GM12864 (cell line): Measurements from ENCODE around the gene TESMIN.

ENCODE experiments used
- DNase-seq: peaks from one replicate; pipeline ENCODE4 v3.0.0-alpha.2; 2011; ENCODE audit warnings: low read depth
- H3K4me3 ChIP-seq: 2 replicates; pipeline ENCODE4 v1.5.1; 2011; ENCODE audit warnings: mild to moderate bottlenecking, low read depth, low read length, control low read depth
- TF ChIP-seq, protein P1 (sequence below): IDR thresholded peaks from 2 replicates; pipeline ENCODE4 v1.5.1; 2011; ENCODE audit warnings: low read depth, mild to moderate bottlenecking, moderate library complexity, low read length, control low read depth, inconsistent platforms; ENCODE audit errors: missing control alignments

The TESMIN gene

DNA sequence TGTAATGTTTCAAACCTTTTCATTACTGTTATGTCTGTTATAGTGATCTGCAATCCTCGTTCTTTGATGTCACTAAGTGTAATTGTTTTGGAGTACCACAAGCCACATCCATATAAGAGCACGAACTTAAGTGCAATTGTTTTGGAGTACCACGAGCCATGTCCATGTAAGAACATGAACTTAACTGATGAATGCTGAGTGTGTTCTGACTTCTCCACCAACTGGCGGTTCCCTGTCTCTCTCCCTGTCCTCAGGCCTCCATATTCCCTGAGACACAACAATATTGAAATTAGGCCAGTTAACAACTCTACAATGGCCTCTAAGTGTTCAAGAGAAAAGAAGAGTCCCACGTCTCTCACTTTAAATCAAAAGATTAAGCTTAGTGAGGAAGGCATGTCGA, 23.5 kb downstream of the TESMIN start:
- DNase-seq: no peak
- no peak overlapping the region for H3K4me3 ChIP-seq
- TF ChIP-seq, protein P1, sequence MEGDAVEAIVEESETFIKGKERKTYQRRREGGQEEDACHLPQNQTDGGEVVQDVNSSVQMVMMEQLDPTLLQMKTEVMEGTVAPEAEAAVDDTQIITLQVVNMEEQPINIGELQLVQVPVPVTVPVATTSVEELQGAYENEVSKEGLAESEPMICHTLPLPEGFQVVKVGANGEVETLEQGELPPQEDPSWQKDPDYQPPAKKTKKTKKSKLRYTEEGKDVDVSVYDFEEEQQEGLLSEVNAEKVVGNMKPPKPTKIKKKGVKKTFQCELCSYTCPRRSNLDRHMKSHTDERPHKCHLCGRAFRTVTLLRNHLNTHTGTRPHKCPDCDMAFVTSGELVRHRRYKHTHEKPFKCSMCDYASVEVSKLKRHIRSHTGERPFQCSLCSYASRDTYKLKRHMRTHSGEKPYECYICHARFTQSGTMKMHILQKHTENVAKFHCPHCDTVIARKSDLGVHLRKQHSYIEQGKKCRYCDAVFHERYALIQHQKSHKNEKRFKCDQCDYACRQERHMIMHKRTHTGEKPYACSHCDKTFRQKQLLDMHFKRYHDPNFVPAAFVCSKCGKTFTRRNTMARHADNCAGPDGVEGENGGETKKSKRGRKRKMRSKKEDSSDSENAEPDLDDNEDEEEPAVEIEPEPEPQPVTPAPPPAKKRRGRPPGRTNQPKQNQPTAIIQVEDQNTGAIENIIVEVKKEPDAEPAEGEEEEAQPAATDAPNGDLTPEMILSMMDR: no peak

DNA sequence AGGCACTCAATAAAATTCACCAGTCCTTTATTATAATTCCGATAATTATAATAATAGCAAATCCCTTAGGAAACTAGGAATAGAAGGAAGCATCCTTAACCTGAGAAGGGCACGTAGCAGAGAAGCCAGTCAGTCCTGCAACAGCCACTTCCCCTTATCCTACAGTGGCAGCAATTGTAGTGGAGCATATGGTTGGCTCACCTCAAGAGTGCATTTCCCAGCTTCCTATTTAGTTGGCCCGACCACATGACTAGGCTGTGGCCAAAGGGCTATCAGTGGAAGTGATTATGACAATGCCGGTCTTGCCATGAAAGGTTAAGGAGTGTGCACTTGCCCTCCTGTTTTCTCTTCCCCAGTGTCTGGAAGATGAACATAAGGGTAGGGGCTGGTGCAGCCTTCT, 27.0 kb downstream of the TESMIN start:
- no peak for DNase-seq
- TF ChIP-seq, protein P1: no peak
- H3K4me3 ChIP-seq: no peak overlapping the region

DNA sequence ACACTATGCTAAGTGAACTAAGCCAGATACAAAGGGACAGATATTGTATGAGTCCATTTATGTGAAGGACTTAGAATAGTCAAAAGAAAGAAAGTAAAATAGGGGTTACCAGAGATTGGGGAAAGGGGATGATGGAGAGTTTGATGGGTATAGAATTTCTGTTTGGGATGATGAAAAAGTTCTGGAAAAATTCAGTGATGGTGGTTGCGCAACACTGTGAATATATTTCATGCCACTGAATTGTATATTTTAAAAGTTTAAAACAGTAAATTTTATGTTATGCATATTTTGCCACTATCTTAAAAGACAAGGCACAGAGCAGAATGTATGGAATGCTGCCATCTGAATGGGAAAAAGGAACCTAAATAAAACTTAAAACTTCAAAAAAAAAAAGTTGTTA, 29.2 kb downstream of the TESMIN start:
- H3K4me3 ChIP-seq: no peak overlapping the region
- no peak for DNase-seq
- TF ChIP-seq, protein P1: no peak

DNA sequence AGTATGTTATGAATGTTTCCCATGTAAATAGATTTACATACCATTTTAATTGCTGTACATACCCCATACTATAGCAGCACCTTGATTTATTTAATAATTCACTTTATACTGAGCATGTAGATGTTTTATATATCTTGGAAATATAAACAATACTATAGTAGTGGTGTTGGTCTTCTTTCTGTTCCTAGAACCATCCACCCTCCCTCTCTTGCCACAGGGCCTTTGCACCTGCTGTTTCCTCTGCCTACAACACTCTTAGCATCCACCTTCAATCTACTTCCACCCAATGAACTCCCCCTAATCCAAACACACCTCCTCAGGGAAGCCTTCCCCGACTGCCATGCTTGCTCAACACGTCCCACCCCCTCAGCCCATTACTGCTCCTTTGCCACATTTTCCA, 30.2 kb downstream of the TESMIN start:
- DNase-seq: no peak
- TF ChIP-seq, protein P1: no peak
- H3K4me3 ChIP-seq: no peak overlapping the region

DNA sequence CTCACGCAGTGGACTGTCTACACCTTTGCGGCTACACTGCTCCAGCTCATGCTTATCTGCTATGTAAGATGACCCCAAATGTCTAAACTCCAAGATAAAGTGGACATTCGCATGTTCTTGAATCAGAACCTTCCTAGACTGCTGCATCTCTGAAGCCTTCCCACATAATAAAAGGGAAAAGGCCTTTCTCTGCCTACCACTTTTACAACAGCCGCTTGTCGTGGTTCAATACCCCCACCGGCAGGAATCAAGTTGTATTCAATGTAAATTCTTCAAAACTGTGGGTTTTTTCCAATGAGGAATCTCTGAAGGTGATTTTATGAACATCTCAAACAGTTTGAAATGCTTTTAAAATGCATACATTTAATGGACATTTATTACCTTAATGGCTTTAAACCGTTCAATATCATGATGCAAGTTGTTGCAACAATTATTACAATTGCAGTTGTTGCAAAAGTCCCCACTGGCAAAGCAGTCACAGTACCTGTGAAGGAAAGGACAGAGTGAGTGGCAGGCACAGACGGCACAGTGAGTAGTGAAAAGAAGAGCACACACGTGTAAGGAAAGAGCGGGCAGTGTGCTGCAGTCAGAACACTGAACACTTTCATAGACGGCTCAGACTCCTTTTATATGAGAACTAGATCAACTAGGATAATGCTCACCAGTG, 35.7 kb downstream of the TESMIN start:
- no peak overlapping the region for H3K4me3 ChIP-seq
- no peak for DNase-seq
- TF ChIP-seq, protein P1: no peak

DNA sequence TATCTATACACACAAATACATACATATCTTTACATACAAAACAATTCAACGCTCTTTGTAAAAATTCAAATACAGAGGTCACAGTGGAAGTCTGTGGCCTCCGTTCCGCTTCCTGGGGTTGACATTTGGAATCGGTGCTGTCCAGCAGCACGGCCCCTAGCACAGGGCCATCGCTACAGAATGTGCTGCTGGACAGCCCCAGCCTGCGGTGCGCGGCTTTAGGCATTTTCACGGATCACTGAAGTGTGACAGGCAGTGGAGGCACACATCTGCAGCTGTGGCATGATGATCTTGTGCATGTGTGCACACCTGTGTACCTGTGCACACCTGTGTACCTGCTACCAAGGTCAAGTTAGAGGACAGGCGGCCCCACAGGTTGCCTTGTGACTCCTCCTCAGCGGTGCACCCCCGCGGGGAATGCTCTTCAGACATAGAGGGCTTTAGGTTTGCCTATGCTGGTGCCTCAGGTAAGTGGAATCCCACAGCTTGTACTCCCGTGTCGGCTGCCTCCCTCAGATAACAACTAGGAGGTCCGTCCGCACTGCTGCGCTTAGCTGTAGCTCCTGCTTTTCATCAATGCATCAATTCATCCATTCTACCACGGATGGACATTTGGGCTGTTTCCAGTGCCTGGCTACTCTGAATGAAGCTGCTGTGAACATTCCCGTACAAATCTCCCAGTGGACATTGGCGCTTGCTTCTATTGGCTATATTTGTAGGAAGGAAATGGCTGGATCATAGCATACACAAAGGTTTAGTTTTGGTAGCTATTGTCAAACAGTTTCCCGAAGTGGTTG, 37.1 kb downstream of the TESMIN start:
- H3K4me3 ChIP-seq: no peak overlapping the region
- TF ChIP-seq, protein P1: no peak
- no peak for DNase-seq
